Small intestine (tissue), 7 donors: ENCODE data around the gene HES5. TPM values are rescaled to one million over a fixed set of nuclear protein-coding genes. Genes with fewer than 3 reads are reported as not detected.

Source experiments
- DNase-seq, 2 donors: peaks; one replicate each; pipeline versions ENCODE4 v3.0.0 to v3.0.0-alpha.2; 2013
- FAIRE-seq: peaks from 2 replicates; lab custom pipeline; 2012; peaks lifted over from hg19 to GRCh38; lab: Jason Lieb, UNC
- H3K27ac ChIP-seq, 3 donors: one replicate each; pipeline ENCODE4 v1.5.1; 2013; ENCODE audit warnings: low read length in 2 of 3, mild to moderate bottlenecking in 2 of 3, control low read depth in 1 of 3, inconsistent platforms in 1 of 3, low read depth in 1 of 3, moderate library complexity in 1 of 3
- H3K27me3 ChIP-seq, 3 donors: one replicate each; pipeline ENCODE4 v1.6.1; 2013; ENCODE audit warnings: low read length in 3 of 3, inconsistent platforms in 1 of 3; ENCODE audit not compliant: control insufficient read depth in 3 of 3, insufficient read depth in 3 of 3
- H3K36me3 ChIP-seq, 3 donors: one replicate each; pipeline ENCODE4 v1.6.1; 2013; ENCODE audit warnings: low read length in 3 of 3, inconsistent platforms in 1 of 3, low read depth in 1 of 3, mild to moderate bottlenecking in 1 of 3, moderate library complexity in 1 of 3; ENCODE audit not compliant: control insufficient read depth in 3 of 3, insufficient read depth in 2 of 3
- H3K4me1 ChIP-seq, 3 donors: one replicate each; pipeline ENCODE4 v1.6.1; 2013; ENCODE audit warnings: low read length in 2 of 3, inconsistent platforms in 1 of 3, low read depth in 1 of 3, mild to moderate bottlenecking in 1 of 3, moderate library complexity in 1 of 3; ENCODE audit not compliant: control insufficient read depth in 3 of 3, insufficient read depth in 2 of 3
- H3K4me3 ChIP-seq, 3 donors: one replicate each; pipeline ENCODE4 v1.5.1; 2013; ENCODE audit warnings: low read length in 3 of 3, control low read depth in 1 of 3, inconsistent platforms in 1 of 3, low read depth in 1 of 3, mild to moderate bottlenecking in 1 of 3, moderate library complexity in 1 of 3
- H3K9me3 ChIP-seq, 2 donors: one replicate each; pipeline ENCODE4 v1.6.1; 2013; ENCODE audit warnings: low read depth in 1 of 2, low read length in 1 of 2; ENCODE audit not compliant: control insufficient read depth in 2 of 2, insufficient read depth in 1 of 2
- WGBS, 3 donors: extraction: QIAGEN DNeasy Blood & Tissue Kit; methylation state at CpG; one replicate each; pipeline ENCODE4 v1.1.7; 2013; 5-methylcytosine and 5-hydroxymethylcytosine counted together
- polyA plus RNA-seq, 4 donors: library from polyadenylated mRNA; stranded (reverse) in 3 of 4; unstranded in 1 of 4; fragments of 200-250 nt in 3 of 4; fragments of 120-200 nt in 1 of 4; gene quantifications; one replicate each; pipeline versions ENCODE4 v1.2.1 to v1.2.3, GENCODE V29; 2013
- donor health status: healthy with polysubstance abuse.
- donor health status: control.
- donor health status: control.
- donor health status: Bipolar disorder and iron deficiency.
- donor health status: healthy.

Gene HES5
- polyA plus RNA-seq, 4 donors, result 0.19 to 0.30 TPM; not detected in 2

- no peak overlapping the region for H3K27ac ChIP-seq
- peaks cover 36 to 98% (median 41%) of the 10 kb centered on the region in 3 donors for H3K36me3 ChIP-seq
- no peaks in the 10 kb centered on the region for H3K4me1 ChIP-seq
- H3K27me3 ChIP-seq, result no peaks in the 10 kb centered on the region
- H3K9me3 ChIP-seq, result no peaks in the 10 kb centered on the region
- no peak overlapping the region for H3K4me3 ChIP-seq
- WGBS, 3 donors, result 90 to 94% (median 92%) methylated on average over 44 to 45 of the region's 45 CpGs
- FAIRE-seq (no peak), DNase-seq (no peak)
Observed at GRCh38 chr1:2514863-2515762, 14.9 kb downstream of the HES5 start.

GRCh38 chr1:2513939-2514652, 16.0 kb downstream of the HES5 start:
- Histone ChIP-seq H3K4me3 (no peak overlapping the region), H3K4me1 (no peaks in the 10 kb centered on the region), H3K27me3 (no peaks in the 10 kb centered on the region), H3K9me3 (no peaks in the 10 kb centered on the region), H3K36me3 (peaks cover 35 to 98% (median 47%) of the 10 kb centered on the region in 3 donors), H3K27ac (no peak overlapping the region)
- 94 to 95% (median 95%) methylated on average over 39 to 43 of the region's 43 CpGs for WGBS, 3 donors
- FAIRE-seq (no peak), DNase-seq (no peak)

DNA sequence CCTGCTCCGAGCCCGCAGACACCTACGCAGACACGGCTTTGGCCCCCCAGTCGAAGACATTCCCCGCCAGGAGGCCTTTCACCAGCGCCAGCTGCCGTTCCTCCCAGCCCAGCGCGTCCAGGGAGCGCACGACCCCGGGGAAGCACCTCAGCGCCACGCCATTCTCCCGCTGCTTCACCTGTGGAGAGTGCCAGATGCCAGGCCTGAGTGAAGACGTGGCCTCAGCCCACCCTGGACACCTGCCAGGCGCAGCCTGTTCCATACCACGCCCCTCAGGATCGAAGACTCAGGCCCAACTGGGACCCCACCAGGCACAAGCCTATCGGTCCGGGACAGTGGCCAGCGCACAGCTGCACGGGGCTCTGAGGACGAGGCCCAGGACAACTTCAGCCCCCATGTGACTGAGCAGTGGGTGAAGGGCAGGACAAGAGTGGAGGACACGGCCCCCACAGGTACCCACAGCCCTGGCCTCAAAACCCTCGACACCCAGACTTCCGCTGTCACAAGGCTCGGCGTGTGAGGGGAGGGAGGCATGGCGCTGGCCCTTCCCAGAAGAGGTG, 17.1 kb downstream of the HES5 start:
- no peak for DNase-seq
- no peak for FAIRE-seq
- Histone ChIP-seq H3K4me1 (no peaks in the 10 kb centered on the region), H3K27me3 (no peaks in the 10 kb centered on the region), H3K27ac (no peak overlapping the region), H3K4me3 (no peak overlapping the region), H3K36me3 (peaks cover 31 to 98% (median 42%) of the 10 kb centered on the region in 3 donors), H3K9me3 (no peaks in the 10 kb centered on the region)
- 90 to 93% (median 91%) methylated on average over 28 to 31 of the region's 31 CpGs for WGBS, 3 donors

DNA sequence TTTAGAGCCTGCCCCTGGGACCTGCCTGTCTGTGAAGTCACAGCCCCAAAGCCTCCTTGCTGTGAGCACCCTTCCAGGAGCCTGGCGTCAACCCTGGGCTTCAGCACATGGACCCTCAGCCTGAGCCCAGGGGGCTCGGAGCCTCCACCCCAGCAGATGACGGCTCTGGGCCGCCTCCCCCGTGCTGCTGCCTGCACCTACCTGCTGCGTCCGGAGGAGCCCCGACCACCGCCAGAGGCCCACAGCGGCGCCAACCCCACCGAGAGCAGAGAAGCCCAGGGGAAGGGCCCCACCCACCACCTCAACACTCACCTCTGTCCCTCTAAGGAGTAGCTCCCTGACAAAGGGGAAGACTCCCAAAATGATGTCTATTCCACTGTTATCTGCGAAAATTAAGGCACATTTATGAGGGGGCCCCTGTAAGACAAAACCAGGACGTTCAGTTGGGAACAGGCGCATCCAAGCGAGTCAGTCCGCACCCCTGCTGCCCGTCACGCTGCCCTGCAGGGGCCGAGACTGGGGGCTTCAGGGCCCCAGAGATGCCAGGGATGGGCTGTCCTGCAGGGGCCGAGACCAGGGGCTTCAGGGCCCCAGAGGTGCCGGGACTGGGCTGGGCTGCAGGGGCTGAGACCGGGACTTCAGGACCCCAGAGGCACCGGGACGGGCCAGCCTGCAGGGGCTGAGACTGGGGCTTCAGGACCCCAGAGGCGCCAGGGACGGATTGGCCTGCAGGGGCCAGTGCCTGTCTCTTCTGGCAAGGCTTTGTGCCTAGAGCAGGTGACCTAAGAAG, 19.5 kb downstream of the HES5 start:
- no peaks in the 10 kb centered on the region for H3K4me1 ChIP-seq
- H3K27ac ChIP-seq, result no peak overlapping the region
- FAIRE-seq (no peak), DNase-seq (no peak)
- H3K27me3 ChIP-seq, result no peaks in the 10 kb centered on the region
- H3K9me3 ChIP-seq, result no peaks in the 10 kb centered on the region
- H3K4me3 ChIP-seq, result no peak overlapping the region
- H3K36me3 ChIP-seq, result peaks cover 21 to 86% (median 34%) of the 10 kb centered on the region in 3 donors
- WGBS, 3 donors, result 94 to 96% (median 95%) methylated on average over 25 to 27 of the region's 27 CpGs

- Histone ChIP-seq H3K27me3 (peaks cover 0 to 6% (median 2%) of the 10 kb centered on the region in 3 donors), H3K36me3 (peaks cover 21 to 77% (median 33%) of the 10 kb centered on the region in 3 donors), H3K4me3 (no peak overlapping the region), H3K27ac (no peak overlapping the region), H3K4me1 (no peaks in the 10 kb centered on the region), H3K9me3 (no peaks in the 10 kb centered on the region)
- FAIRE-seq, result no peak
- DNase-seq, result no peak
- WGBS, 3 donors, result 30 to 68% (median 49%) methylated on average over 11 of the region's 11 CpGs
Observed at GRCh38 chr1:2509589-2509988, 20.5 kb downstream of the HES5 start.

DNA sequence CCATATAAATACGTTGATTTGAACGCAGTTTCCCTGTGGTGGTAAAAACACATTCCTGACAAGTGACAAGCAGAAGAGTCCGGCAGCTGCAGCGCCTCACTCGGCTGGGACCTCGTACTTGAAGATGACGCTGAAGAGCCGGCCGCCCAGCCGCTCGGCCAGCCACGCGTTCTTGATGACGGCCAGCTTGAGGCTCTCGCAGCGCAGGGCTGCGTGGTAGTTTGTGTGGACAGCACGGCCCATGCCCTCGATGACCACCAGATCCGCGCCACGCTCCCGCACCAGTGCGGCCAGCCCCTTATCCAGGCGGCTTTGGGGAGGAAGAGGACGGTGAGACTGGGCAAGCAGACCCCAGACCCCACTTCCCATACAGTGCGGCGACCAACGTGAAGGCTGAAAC, 21.3 kb downstream of the HES5 start:
- no peak for FAIRE-seq
- peaks cover 20 to 70% (median 27%) of the 10 kb centered on the region in 3 donors for H3K36me3 ChIP-seq

GRCh38 chr1:2508180-2508579, 21.9 kb downstream of the HES5 start:
- H3K27ac ChIP-seq, result no peak overlapping the region
- WGBS, 3 donors, result 88 to 92% (median 88%) methylated on average over 24 of the region's 24 CpGs
- no peaks in the 10 kb centered on the region for H3K9me3 ChIP-seq
- peaks cover 0 to 18% (median 2%) of the 10 kb centered on the region in 3 donors for H3K27me3 ChIP-seq
- FAIRE-seq (no peak), DNase-seq (no peak)
- no peaks in the 10 kb centered on the region for H3K4me1 ChIP-seq
- H3K36me3 ChIP-seq, result peaks cover 18 to 64% (median 27%) of the 10 kb centered on the region in 3 donors
- H3K4me3 ChIP-seq, result no peak overlapping the region

More for the DNA sequence above, 21.3 kb downstream of the HES5 start:
- DNase-seq, result no peak
- H3K27me3 ChIP-seq, result peaks cover 0 to 14% (median 2%) of the 10 kb centered on the region in 3 donors
- H3K27ac ChIP-seq, result no peak overlapping the region
- H3K9me3 ChIP-seq, result no peaks in the 10 kb centered on the region
- 91 to 97% (median 97%) methylated on average over 25 to 29 of the region's 29 CpGs for WGBS, 3 donors
- H3K4me1 ChIP-seq, result no peaks in the 10 kb centered on the region
- H3K4me3 ChIP-seq, result no peak overlapping the region
